Nephron (organoid): ENCODE data around the gene FARP1.

Experiments
- H3K27ac Mint-ChIP-seq, 3 experiments: 2 replicates each; pipeline ENCODE4 v1.8.0; 2020; ENCODE audit warnings: mixed read lengths in 3 of 3, mild to moderate bottlenecking in 2 of 3, moderate library complexity in 1 of 3
- H3K27me3 Mint-ChIP-seq: 2 replicates; pipeline ENCODE4 v1.8.0; 2021; ENCODE audit warnings: low read depth, mild to moderate bottlenecking, moderate library complexity, mixed read lengths
- H3K36me3 Mint-ChIP-seq: 2 replicates; pipeline ENCODE4 v1.8.0; 2020; ENCODE audit warnings: low read depth, mixed read lengths
- H3K4me1 Mint-ChIP-seq: 2 replicates; pipeline ENCODE4 v1.8.0; 2020; ENCODE audit warnings: mixed read lengths
- H3K4me3 Mint-ChIP-seq, 3 experiments: 2 replicates each; pipeline ENCODE4 v1.8.0; 2020; ENCODE audit warnings: mild to moderate bottlenecking in 3 of 3, mixed read lengths in 3 of 3, moderate library complexity in 2 of 3
- H3K9me3 Mint-ChIP-seq: 2 replicates; pipeline ENCODE4 v1.8.0; 2020; ENCODE audit warnings: mixed read lengths
- TF ChIP-seq, protein P1 (sequence below), 3 experiments: fragments of 200-600 bp; sonication (generic); IDR thresholded peaks; one replicate each; pipeline ENCODE4 v1.5.0; 2021; ENCODE audit warnings: antibody characterized with exemption in 3 of 3; ENCODE audit not compliant: unreplicated experiment in 3 of 3

The FARP1 gene

DNA sequence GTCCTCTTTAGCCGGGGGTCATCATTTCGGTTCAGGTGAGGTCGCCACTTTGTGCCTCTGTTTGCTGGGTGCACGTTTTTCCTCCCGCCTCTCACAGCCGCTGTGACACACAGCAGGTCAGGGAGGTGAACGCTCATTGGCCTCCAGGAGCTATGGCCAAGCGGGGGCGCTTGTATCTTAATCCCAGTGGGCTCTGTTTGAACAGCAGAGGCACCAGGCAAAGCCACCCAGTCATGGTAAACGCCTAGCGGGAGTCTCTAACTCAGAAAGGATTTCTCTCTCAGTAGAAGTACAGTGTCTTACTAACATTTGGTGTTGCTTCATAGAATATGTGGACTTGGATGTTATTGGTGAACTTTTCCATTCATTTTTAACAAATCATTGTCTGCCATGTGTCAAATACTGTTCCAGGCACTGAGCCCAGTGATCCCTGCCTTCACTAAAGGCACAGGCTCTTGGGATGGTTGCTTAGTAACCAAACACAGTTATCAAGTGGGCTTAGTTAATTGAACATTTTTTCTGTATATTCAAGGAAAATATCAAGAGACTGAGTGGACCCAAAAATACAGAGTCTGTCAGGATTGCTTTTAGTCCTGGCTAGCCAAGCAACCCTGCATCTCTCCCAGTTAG is 247.3 kb downstream of the FARP1 start:
- H3K4me1 Mint-ChIP-seq: peaks cover 24% of the 10 kb centered on the region
- peak overlapping the region in 2 of 3 experiments; percentile 1 to 24 for H3K27ac Mint-ChIP-seq
- TF ChIP-seq, protein P1, sequence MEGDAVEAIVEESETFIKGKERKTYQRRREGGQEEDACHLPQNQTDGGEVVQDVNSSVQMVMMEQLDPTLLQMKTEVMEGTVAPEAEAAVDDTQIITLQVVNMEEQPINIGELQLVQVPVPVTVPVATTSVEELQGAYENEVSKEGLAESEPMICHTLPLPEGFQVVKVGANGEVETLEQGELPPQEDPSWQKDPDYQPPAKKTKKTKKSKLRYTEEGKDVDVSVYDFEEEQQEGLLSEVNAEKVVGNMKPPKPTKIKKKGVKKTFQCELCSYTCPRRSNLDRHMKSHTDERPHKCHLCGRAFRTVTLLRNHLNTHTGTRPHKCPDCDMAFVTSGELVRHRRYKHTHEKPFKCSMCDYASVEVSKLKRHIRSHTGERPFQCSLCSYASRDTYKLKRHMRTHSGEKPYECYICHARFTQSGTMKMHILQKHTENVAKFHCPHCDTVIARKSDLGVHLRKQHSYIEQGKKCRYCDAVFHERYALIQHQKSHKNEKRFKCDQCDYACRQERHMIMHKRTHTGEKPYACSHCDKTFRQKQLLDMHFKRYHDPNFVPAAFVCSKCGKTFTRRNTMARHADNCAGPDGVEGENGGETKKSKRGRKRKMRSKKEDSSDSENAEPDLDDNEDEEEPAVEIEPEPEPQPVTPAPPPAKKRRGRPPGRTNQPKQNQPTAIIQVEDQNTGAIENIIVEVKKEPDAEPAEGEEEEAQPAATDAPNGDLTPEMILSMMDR (IDR thresholded peaks at IDR 0.05; ENCODE audit: unreplicated experiment in 3 of 3): no peak
- no peaks in the 10 kb centered on the region for H3K9me3 Mint-ChIP-seq
- no peak overlapping the region for H3K4me3 Mint-ChIP-seq
- no peaks in the 10 kb centered on the region for H3K27me3 Mint-ChIP-seq
- H3K36me3 Mint-ChIP-seq: peaks cover 85% of the 10 kb centered on the region

GRCh38 chr13:98393873-98394272 is 251.0 kb downstream of the FARP1 start:
- peaks cover 30% of the 10 kb centered on the region for H3K4me1 Mint-ChIP-seq
- no peak overlapping the region for H3K27ac Mint-ChIP-seq
- peaks cover 83% of the 10 kb centered on the region for H3K36me3 Mint-ChIP-seq
- TF ChIP-seq, protein P1 (IDR thresholded peaks at IDR 0.05; ENCODE audit: unreplicated experiment in 3 of 3): no peak
- H3K4me3 Mint-ChIP-seq: no peak overlapping the region
- no peaks in the 10 kb centered on the region for H3K9me3 Mint-ChIP-seq
- H3K27me3 Mint-ChIP-seq: no peaks in the 10 kb centered on the region

- no peak overlapping the region for H3K27ac Mint-ChIP-seq
- peaks cover 74% of the 10 kb centered on the region for H3K36me3 Mint-ChIP-seq
- no peak overlapping the region for H3K4me3 Mint-ChIP-seq
- no peaks in the 10 kb centered on the region for H3K27me3 Mint-ChIP-seq
- TF ChIP-seq, protein P1 (IDR thresholded peaks at IDR 0.05; ENCODE audit: unreplicated experiment in 3 of 3): no peak
- no peaks in the 10 kb centered on the region for H3K9me3 Mint-ChIP-seq
- peaks cover 36% of the 10 kb centered on the region for H3K4me1 Mint-ChIP-seq
These were observed 252.1 kb downstream of the FARP1 start for GRCh38 chr13:98394820-98395510.

DNA sequence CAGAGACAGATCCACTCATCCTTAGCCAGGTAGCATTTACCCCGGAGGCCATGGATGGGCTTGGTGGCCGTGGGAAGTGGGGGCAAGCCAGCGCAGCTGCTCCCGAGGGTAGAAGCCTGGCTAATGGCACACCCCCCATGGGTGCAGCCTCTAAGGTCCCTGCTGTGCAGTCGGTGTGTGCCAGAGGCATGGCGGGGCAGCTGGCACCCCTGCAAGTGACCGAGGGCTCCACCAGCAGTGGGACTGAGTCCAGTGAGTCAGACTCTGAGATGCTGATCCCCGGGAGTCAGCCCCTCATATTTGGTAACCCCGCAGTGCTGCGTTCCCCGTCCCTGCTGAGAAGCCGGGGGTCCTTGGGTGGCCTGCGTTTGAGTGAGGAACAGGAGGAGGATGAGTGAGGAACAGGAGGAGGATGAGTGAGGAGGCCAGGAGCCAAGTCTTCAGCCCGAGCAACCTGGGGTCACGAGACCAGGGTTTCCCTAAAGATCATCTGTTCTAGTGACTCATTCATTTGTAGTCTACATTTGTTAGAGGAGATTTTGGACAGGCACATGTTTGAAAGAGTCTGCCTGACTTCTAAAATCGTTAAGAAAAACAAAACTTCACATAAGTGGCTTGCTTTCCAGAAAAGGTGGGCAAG is 253.3 kb downstream of the FARP1 start:
- Mint-ChIP-seq H3K4me1 (peaks cover 45% of the 10 kb centered on the region), H3K36me3 (peaks cover 70% of the 10 kb centered on the region), H3K4me3 (no peak overlapping the region), H3K27me3 (no peaks in the 10 kb centered on the region), H3K27ac (peak overlapping the region in 1 of 3 experiments; percentile 64), H3K9me3 (no peaks in the 10 kb centered on the region)
- TF ChIP-seq, protein P1 (IDR thresholded peaks at IDR 0.05; ENCODE audit: unreplicated experiment in 3 of 3): no peak

DNA sequence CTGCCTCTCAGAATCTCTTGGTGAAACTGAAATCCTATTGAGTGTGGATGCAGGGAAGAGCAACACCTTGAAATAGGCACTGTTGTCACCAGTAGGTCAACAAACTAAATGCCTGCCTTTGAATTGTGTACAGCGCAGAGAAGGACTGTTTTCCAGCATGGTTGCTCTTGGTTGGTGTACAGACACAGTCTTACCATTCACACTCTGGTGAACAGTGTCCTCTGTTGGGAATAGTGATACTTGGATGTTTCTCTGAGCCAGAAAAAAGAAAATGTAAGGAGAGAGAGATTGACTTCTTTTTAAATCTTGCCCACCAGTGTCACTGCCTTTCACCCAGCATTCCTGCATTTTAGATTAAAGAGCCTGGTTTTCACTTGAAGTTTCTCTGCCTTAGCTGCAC is 254.3 kb downstream of the FARP1 start:
- H3K9me3 Mint-ChIP-seq: no peaks in the 10 kb centered on the region
- H3K27me3 Mint-ChIP-seq: no peaks in the 10 kb centered on the region
- no peak overlapping the region for H3K4me3 Mint-ChIP-seq
- H3K36me3 Mint-ChIP-seq: peaks cover 69% of the 10 kb centered on the region
- H3K4me1 Mint-ChIP-seq: peaks cover 56% of the 10 kb centered on the region
- peak overlapping the region; percentile 42 to 83 (median 64) for H3K27ac Mint-ChIP-seq
- TF ChIP-seq, protein P1 (IDR thresholded peaks at IDR 0.05; ENCODE audit: unreplicated experiment in 3 of 3): peak; percentile 26 to 42 (median 40)
